OCI-LY7 (cell line): ENCODE results near the gene B4GALNT4. TPM values are rescaled to one million over a fixed set of nuclear protein-coding genes. Genes with fewer than 3 reads are reported as not detected.

Experiments
- BruUV-seq: library from RNA; stranded (reverse); fragments of 400-500 nt; replicated peaks from 2 replicates; lab custom pipeline; 2021; lab: Mats Ljungman, UMichigan
- CTCF ChIA-PET: fragments of 300-600 bp; sonication (Branson Sonifier 250); formaldehyde crosslinking; loops from one replicate; lab custom pipeline; 2022; ENCODE audit warnings: antibody characterized with exemption; ENCODE audit not compliant: unreplicated experiment; lab: Charles Lee
- POLR2A ChIA-PET: fragments of 300-600 bp; sonication (Branson Sonifier 250); formaldehyde crosslinking; loops from one replicate; lab custom pipeline; 2022; ENCODE audit warnings: antibody characterized with exemption; lab: Charles Lee
- DNase-seq: peaks from one replicate; pipeline ENCODE4 v3.0.0-alpha.2; 2015; ENCODE audit warnings: low spot score
- H2AFZ ChIP-seq: fragments of 200-600 bp; sonication (generic), shearing (Covaris generic); 2 replicates; pipeline ENCODE4 v1.6.1; 2014; ENCODE audit warnings: mild to moderate bottlenecking, antibody characterized with exemption, low read length, moderate library complexity
- H3K27ac ChIP-seq: fragments of 200-600 bp; sonication (generic); 2 replicates; pipeline ENCODE4 v1.5.1; 2014; ENCODE audit warnings: mixed run types, low read depth, mild to moderate bottlenecking, moderate library complexity, low read length, inconsistent platforms; ENCODE audit not compliant: poor library complexity, severe bottlenecking
- H3K36me3 ChIP-seq: fragments of 200-600 bp; sonication (generic); 2 replicates; pipeline ENCODE4 v1.6.1; 2014; ENCODE audit warnings: mild to moderate bottlenecking, antibody characterized with exemption, low read length, moderate library complexity, mixed read lengths; ENCODE audit not compliant: insufficient read depth
- H3K4me1 ChIP-seq: fragments of 200-600 bp; sonication (generic); 2 replicates; pipeline ENCODE4 v1.5.1; 2014; ENCODE audit warnings: mild to moderate bottlenecking, low read length; ENCODE audit not compliant: insufficient read depth, poor library complexity, severe bottlenecking
- H3K4me2 ChIP-seq: fragments of 200-600 bp; sonication (generic); 2 replicates; pipeline ENCODE4 v1.6.1; 2014; ENCODE audit warnings: mild to moderate bottlenecking, low read length
- H3K4me3 ChIP-seq: fragments of 200-600 bp; sonication (generic); 2 replicates; pipeline ENCODE4 v1.5.1; 2014; ENCODE audit warnings: mild to moderate bottlenecking, low read depth, low read length; ENCODE audit not compliant: poor library complexity, severe bottlenecking
- H3K79me2 ChIP-seq: fragments of 200-600 bp; sonication (generic); 2 replicates; pipeline ENCODE4 v1.6.1; 2016; ENCODE audit warnings: low read depth, mild to moderate bottlenecking, low read length, moderate library complexity, mixed read lengths; ENCODE audit not compliant: insufficient read depth
- H3K9me2 ChIP-seq: fragments of 200-600 bp; sonication (generic); 2 replicates; pipeline ENCODE4 v1.6.1; 2016; ENCODE audit warnings: mild to moderate bottlenecking, low read length, mixed read lengths; ENCODE audit not compliant: insufficient read depth
- H3K9me3 ChIP-seq: fragments of 200-600 bp; sonication (generic); 2 replicates; pipeline ENCODE4 v1.6.1; 2014; ENCODE audit warnings: mild to moderate bottlenecking, mixed run types, low read length, mixed read lengths
- H4K20me1 ChIP-seq: fragments of 200-600 bp; sonication (generic); 2 replicates; pipeline ENCODE4 v1.6.1; 2014; ENCODE audit warnings: mild to moderate bottlenecking, antibody characterized with exemption, low read length, moderate library complexity, mixed read lengths; ENCODE audit not compliant: insufficient read depth
- CTCF ChIP-seq: fragments of 200-600 bp; sonication (generic); conservative IDR thresholded peaks from 2 replicates; pipeline ENCODE4 v1.5.1; 2014; ENCODE audit warnings: mild to moderate bottlenecking, antibody characterized with exemption, low read length, moderate library complexity, mixed read lengths
- EZH2phosphoT487 ChIP-seq: fragments of 200-600 bp; sonication (generic); IDR thresholded peaks from 2 replicates; pipeline ENCODE4 v1.6.1; 2018; ENCODE audit warnings: low read depth, borderline replicate concordance, mild to moderate bottlenecking, mixed run types, antibody characterized with exemption, low read length, moderate library complexity, mixed read lengths
- intact Hi-C: fragments of 100-400 bp; cut with micrococcal nuclease; formaldehyde crosslinking; loops from one replicate; pipeline ENCODE4 v1.10.0; 2022; ENCODE audit not compliant: unreplicated experiment
- total RNA-seq, 2 experiments: library from RNA; depleted of rRNA in 1 of 2; stranded (reverse); fragments of >200 nt in 1 of 2; shearing (Covaris generic) in 1 of 2; gene quantifications; 2 replicates each; pipeline ENCODE4 v1.2.3, GENCODE V29; 2014 to 2022

The B4GALNT4 gene
- total RNA-seq, 2 experiments from 2014 or later = not detected

GRCh38 chr11:416757-417621 is 47.7 kb downstream of the B4GALNT4 start:
- H3K9me3 ChIP-seq = no peaks in the 10 kb centered on the region
- ChIA-PET POLR2A (no interaction called here), CTCF (no interaction called here)
- intact Hi-C loops = no loop called here
- no peaks in the 10 kb centered on the region for H3K9me2 ChIP-seq
- H4K20me1 ChIP-seq = no peaks in the 10 kb centered on the region
- no peaks in the 10 kb centered on the region for H3K36me3 ChIP-seq
- no peak overlapping the region for H3K4me3 ChIP-seq
- no peak for TF ChIP-seq CTCF
- DNase-seq = no peak
- no peak overlapping the region for H3K4me2 ChIP-seq
- no peak overlapping the region for H2AFZ ChIP-seq
- H3K4me1 ChIP-seq = peaks cover 23% of the 10 kb centered on the region
- no peaks in the 10 kb centered on the region for H3K79me2 ChIP-seq
- no TSS peak for BruUV-seq
- H3K27ac ChIP-seq = no peak overlapping the region

- CTCF ChIA-PET = no interaction called here
Measured at GRCh38 chr11:417652-418342, 48.5 kb downstream of the B4GALNT4 start.

More at GRCh38 chr11:417652-418342, 48.5 kb downstream of the B4GALNT4 start:
- intact Hi-C loops = no loop called here
- Histone ChIP-seq H3K4me1 (peaks cover 23% of the 10 kb centered on the region), H3K4me2 (no peak overlapping the region), H3K9me2 (no peaks in the 10 kb centered on the region), H2AFZ (no peak overlapping the region), H3K36me3 (no peaks in the 10 kb centered on the region), H3K27ac (no peak overlapping the region), H4K20me1 (no peaks in the 10 kb centered on the region), H3K4me3 (no peak overlapping the region), H3K9me3 (no peaks in the 10 kb centered on the region), H3K79me2 (no peaks in the 10 kb centered on the region)
- BruUV-seq = no TSS peak
- DNase-seq = no peak
- POLR2A ChIA-PET = no interaction called here
- TF ChIP-seq CTCF = no peak
- no peak for TF ChIP-seq EZH2phosphoT487
